CD4-positive, alpha-beta T cell treated with Interleukin-21 for 1 hour (primary cell): ENCODE data around the gene GJA9.

Experiments
- DNase-seq: peaks from one replicate; pipeline ENCODE4 v3.0.0-alpha.2; 2020

GJA9 gene

DNA sequence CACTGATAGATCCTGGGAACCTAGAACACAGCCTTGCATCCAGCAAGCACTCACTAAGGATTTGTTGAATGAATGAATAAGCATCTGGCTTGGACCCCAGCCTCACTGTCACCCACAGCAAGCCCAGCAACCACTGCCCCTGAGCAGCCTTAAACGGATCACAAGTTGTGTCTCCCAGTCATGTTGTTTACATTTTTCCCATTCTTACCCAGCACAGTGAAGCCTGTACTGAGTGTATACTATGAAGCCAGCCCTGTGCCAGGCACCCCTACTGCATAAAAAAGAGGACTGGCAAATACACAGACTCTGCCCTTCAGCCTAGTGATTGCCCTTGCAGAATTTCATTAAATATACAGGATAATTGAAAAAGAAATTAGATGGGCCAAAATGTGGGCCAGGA is 52.0 kb downstream of the GJA9 start:
- DNase-seq, result no peak

DNA sequence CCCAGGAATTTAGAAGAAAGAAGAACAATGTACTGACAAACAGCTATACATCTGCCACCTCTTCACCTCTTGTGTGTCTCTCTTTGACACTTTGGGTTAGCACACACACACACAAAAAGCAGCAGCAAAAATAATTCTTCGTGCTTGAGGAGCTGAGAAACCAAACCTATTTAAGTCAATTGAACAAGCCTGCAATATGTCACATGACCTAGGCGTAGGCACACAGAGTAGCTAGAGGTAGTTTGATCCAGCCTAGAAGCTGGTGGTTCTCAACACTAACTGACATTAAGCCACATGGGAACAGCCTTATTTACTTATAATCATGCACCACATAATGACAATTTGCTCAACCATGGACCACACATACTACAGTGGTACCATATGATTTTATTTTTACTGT is 54.1 kb downstream of the GJA9 start:
- no peak for DNase-seq

DNA sequence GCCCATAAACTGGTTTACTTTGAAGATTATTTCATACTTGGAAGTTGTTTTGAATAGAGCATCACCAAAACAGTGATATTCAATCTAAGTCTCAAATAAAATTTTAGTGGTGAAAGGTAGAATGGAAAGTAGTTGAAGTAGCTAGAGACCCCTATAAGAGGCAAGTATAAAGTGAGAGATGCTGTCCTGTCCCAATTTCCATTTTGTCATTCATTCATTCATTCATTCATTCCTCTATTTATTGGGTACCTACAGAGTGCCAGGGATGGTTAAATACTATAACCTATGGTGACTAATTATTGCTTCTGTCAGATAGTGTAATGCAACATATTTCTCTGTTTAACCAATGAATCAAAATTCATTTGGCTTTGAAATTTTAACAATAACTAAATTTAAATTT is 54.5 kb downstream of the GJA9 start:
- no peak for DNase-seq

DNA sequence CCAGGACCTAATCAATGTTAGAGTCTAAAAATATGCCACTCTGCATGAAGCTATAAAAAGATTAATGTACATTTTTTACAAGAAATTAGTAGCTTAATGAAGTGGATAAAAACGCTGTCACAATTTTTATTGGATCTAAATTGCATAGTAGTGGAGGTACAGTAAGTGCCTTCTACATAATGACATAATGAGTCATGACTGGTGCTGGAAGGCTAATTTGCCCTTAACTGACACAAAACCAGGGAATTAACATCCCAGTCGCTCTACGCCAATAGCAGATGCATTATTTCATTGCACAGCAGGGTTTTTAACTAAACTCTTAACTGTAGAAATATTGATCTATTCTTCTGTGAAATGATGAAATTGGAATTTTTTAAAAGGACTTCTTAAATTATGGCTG is 55.1 kb downstream of the GJA9 start:
- no peak for DNase-seq
